Activated CD8-positive, alpha-beta memory T cell treated with anti-CD3 and anti-CD28 coated beads, Interleukin-2, amount 50 U/mL, for 24 hours (primary cell): ENCODE measurements around the gene EIF4EBP2.

Experiments
- DNase-seq: peaks from one replicate; pipeline ENCODE4 v3.0.0-alpha.2; 2020; ENCODE audit errors: extremely low read depth

Gene EIF4EBP2

DNA sequence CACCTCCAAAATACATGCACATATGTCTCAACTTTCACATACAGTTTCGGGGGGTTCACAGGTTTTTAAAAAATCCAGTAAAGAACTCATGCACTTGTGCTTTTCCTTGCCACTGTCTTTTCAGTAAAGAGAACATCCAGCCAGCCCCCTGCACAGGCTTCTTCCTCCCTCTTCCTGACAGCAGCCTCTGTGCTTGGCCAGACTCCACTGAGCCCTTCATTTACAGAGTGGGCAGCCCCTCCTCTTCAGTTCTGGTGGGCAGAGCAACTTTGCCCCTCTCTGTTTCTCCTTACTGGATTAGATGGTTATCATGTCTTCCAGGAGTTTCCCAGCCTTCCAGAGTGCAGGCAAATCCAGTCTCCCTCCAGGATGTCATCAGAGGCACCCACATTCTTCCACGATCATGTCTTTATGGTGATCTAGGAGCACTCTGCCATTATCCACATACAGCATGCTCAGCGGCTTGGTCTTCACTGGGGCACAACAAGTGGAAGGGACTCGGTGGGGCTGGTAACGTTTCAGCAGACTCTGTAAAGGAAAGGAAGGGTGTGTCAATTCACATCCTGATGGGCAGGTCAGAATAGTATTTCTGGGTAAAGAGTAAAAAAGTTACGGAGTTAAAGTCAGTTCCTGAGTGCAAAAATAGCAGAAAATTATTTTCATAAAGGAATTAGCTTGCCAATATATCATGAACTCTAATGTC, 28.8 kb downstream of the EIF4EBP2 start:
- DNase-seq = no peak

DNA sequence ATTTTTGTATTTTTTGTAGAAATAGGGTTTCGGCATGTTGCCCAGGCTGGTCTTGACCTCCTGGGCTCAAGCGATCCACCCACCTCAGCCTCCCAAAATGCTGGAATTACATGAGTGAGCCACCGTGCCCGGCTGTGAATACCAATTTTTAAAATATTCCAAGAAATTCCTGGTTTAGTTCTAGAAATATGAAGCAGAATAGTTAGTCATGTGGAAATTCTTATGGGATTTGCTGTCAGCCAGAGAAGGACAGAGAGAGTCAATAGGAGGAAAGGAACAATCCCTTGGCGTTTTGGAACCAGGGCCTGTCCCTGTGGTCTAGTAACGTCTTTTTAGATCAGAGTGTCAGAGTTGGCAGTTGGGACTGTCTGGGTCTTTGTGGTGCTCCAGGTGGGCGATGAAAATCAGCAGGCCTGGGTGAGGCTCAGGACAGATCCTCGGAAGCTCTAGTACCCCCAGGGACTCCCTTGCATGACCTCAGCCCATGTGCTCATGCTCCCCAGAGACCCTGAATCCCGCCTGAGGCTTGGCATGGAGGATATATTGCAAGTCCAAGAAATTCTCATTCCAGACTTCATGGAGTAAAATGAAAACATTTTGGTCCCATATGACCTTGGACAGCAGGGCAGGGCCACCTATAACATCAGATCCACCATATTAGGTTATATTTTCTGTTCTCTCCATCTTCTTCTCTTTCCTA, 29.8 kb downstream of the EIF4EBP2 start:
- no peak for DNase-seq

GRCh38 chr10:70435241-70436085, 31.5 kb downstream of the EIF4EBP2 start:
- DNase-seq = no peak

GRCh38 chr10:70437721-70438120, 33.8 kb downstream of the EIF4EBP2 start:
- DNase-seq = no peak

DNA sequence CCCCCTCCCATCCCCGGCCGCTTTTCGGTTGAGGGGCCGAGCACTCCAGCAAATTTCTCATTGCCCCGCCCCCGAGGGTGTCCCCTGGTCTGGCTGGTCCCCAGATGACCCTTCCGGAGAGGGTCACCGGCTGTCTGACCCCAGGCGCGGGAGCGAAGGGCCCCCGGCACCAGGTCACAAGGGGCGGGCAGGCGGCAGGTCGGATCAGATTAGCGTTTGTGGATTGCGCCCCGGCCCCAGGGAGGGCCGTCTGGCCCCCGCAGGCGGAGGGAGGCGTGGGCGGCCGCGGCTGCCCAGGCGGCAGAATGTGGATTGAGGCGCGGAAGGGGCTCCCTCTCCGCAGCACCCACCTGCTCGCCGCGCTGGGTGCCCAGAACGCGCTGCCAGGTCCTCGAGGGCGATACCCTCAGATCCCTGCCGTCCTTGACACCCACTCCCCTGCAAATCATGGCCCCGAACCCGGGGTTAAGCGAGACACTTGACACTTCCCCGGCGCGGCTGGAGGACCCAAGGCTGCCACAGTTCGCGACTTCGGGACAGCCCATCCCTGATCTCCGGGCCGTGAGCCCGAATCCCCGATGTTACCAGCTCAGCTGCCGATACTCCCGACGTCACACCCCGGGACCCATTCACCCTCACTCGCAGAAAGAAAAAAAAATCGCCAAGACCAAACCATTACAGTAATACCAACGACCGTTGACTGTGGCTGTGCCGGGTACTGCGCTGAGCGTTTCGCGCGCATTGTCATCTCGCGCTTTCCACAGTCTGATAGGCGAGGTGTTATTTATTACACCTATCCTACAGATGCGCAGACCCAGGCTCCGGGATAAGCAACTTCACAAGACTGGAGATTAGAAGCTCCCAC, 36.6 kb downstream of the EIF4EBP2 start:
- DNase-seq = no peak

- DNase-seq = no peak
Measured at GRCh38 chr10:70441161-70441894, 37.4 kb downstream of the EIF4EBP2 start, which contains the start of gene NODAL. TSS of gene NODAL (minus strand) at chr10:70441681. CDS start at chr10:70441667, 14 bp downstream.

DNA sequence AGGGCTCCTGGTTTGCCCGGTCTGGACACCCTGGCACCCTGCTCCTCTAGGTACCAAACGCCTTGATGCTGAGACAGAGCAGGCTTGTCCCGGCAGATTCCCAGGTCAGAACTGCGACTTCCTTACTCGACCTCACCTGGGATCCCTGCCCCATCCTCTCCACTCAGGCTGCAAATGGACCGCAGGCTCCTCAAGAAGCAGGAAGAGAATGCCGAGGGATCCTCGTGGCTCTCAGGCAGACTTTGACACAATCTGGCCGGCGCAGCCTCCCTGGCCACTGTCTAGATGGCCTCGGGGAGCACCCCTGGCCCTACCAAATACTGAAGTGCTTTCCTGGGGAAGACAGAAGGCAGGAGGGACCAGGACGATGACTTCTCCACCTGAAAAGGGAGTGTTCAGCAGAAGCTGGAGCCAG, 38.0 kb downstream of the EIF4EBP2 start:
- DNase-seq = no peak

DNA sequence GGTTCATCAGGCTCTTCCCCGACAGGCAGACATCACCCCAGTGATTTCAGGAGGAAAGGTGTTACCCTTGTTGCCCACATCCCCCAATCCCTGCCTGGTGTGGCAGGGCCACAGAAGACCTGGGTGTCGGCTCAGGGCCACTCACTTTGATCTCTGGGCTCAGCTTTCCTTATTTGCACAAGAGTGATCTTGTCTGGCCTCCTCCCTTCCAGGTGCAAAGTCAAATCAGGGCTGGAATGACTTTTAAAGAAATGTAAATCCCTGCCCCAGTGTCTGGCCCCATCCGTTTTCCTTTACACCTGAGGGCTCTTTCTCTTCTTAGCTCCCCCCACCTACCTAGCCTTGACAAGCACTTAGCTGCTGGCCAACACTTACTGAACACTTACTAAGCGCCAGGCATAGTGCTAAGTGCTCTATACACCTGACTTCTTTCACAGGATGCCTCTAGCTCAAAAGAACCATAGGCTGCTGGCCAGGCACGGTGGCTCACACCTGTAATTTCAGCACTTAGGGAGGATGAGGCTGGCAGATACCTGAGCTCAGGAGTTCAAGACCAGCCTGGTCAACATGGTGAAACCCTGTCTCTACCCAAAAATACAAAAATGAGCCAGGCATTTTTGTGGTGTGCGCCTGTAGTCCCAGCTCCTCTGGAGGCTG, 38.5 kb downstream of the EIF4EBP2 start:
- no peak for DNase-seq

GRCh38 chr10:70444744-70445143, 40.8 kb downstream of the EIF4EBP2 start:
- no peak for DNase-seq

GRCh38 chr10:70445718-70446657, 42.0 kb downstream of the EIF4EBP2 start:
- DNase-seq = no peak

DNA sequence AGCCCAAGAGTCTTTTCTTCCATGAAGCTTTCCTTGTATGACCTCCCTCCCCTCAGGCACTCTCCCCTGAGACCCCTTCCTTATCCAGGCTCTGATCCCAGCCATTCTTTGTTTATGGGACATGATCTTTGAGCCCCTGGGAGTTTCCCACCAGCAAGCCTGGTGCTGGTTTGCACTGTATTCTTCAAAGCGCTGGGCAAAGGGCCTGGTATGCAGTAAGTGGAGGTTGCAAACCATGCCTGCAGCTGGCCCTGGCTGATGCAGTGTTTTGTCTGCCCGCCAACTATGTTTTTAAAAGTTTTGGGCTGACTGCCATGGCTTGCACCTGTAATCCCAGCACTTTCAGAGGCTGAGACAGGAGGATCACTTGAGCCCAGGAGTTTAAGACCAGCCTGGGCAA, 44.3 kb downstream of the EIF4EBP2 start:
- no peak for DNase-seq

DNA sequence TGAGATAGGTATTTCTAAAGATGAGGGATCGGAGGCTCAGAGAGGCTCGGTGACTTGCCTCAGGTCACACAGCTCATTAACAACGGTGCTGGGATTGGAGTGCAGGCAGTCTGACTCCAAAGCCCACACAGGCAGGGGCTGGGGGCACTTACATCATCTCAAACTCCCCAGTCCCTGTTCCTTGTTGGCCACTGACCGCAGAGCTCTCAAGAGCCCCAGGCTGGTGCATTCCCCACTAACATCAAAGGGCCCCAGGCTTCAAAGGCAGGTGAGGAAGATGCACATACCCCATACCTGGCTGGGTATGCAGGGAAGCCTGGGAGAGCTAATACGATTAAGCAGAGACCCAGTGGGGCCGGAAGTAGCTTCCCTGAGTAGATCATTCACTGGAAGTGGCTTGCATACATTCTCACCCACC, 51.3 kb downstream of the EIF4EBP2 start:
- no peak for DNase-seq

DNA sequence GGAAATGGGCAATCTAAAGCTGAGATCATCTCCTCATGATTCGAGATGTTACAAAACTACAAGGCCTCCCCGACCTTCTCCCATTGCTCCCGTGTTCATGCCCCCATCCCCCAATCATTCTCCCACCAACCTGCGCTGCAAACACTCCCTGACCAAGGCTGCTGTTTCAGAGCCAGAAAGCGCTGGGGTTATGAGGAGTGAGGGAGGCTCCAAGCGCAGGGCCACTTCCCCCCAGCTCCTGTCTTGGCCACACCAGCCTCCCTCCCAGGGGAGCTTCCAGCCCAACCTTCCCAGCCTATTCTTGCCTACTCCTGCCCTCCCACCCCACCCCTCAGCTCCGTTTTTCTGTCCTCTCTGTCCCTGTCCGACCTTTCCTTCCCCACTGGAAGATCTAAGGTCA, 52.2 kb downstream of the EIF4EBP2 start:
- DNase-seq = no peak

- no peak for DNase-seq
Measured at GRCh38 chr10:70457759-70458305, 53.9 kb downstream of the EIF4EBP2 start.

DNA sequence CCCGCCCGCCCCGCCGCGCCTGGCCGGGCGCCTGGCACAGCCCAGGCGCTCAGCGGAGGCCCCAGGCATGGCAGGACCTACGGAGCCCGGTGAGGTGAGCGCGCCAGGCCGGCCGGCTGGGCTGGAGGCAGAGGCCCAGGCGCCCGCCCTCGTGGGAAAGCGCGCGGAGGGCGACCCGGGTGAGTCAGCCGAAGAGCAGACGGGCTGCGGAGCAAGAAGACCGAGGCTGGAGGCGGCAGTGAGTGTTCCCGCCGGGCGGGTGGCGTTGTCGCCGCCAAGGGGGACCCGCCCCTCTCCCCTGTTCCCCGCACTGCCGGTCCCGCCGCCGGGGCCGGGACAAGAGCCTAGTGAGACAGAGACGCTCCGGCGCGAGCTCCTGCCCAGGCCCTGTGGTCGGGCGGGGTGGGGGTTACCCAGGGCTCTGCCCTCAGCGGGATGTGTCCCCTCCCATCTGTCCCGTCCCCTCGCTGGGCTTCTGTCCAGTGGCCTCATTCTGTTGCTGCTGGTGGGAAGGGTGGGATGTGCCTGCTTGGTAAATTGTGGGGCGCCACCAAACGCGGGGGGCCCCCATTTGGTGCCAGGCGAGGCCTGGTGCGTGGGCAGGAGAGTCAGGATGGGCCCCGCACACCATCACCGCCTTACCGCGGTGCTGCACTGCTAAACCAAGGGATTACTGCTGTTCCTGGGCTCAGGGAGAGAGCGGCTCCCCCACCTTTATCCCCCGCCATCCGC, 54.5 kb downstream of the EIF4EBP2 start:
- no peak for DNase-seq

DNA sequence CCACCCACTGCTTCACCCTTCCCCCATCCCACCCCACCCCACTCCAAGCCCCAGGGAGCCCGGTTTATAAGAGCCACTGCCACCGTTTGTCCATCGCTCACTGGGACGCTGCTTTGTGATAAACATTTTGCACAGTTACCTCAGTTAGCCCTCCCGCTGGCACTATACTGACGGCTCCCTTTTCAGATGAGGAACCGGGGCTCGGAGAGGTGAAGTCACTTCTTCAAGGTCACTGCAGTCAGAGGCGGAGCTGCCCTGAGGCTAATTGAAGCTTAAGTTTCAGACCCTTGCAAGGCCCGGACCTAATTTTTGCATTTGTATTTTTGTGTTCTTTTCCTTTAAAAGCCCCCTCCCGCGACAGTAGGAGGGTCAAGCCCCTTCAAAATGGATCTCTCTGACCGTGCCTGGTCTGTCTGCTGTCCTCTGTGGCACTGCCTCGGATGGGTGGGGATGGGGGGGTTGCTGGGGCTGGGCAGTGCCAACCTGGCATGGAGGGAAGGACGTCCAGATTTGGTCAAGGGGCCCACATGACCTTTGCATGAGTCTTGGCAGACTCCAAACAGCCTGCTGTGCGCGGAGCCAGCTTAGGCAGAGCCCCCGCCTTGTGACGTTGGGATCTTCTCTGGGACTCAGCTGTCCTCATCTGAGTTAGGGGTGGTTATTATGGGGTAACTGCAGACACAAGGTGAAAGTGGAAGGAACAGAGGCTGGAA, 55.3 kb downstream of the EIF4EBP2 start:
- no peak for DNase-seq

DNA sequence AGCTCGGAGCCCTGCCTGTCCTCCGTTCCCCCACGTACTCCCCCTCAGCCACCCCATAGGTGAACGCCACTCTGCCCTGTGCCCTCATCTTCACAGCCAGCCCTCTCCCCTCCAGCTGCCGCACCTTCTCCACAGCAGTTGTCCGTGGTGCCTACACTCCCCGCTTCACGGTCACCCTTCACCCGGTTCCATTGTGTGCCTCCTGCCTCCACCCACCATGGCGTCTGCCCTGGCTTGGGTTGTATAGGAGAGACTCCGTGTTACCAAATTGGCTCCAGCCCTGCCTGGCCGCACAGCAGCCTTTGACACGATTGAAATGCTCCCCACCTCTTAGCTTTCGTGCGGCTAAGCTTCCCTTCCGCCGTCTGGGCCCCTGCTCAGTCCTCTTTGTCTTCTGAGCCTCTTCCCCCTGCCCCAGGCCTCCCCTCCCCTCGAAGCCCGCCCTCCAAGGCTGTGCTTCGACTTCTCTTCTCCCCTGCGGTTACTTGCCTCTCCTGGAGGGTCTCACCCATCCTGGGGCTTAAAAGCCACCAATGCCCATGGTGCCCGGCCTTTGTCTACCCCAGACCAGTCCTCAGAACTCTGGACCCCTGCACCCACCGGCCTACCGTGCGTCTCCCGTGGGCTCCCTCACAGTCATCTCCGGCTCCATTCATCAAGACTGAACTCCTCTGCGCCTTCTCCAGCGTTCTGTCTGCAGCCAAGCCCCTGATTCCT, 56.0 kb downstream of the EIF4EBP2 start:
- no peak for DNase-seq
